ENCODE data around the gene TLDC2. TPM values are rescaled to one million over a fixed set of nuclear protein-coding genes. Genes with fewer than 3 reads are reported as not detected.

The TLDC2 gene
- total and polyA plus RNA-seq, 4 donors = 0.05 to 0.33 (median 0.08) TPM; not detected in 1

DNA sequence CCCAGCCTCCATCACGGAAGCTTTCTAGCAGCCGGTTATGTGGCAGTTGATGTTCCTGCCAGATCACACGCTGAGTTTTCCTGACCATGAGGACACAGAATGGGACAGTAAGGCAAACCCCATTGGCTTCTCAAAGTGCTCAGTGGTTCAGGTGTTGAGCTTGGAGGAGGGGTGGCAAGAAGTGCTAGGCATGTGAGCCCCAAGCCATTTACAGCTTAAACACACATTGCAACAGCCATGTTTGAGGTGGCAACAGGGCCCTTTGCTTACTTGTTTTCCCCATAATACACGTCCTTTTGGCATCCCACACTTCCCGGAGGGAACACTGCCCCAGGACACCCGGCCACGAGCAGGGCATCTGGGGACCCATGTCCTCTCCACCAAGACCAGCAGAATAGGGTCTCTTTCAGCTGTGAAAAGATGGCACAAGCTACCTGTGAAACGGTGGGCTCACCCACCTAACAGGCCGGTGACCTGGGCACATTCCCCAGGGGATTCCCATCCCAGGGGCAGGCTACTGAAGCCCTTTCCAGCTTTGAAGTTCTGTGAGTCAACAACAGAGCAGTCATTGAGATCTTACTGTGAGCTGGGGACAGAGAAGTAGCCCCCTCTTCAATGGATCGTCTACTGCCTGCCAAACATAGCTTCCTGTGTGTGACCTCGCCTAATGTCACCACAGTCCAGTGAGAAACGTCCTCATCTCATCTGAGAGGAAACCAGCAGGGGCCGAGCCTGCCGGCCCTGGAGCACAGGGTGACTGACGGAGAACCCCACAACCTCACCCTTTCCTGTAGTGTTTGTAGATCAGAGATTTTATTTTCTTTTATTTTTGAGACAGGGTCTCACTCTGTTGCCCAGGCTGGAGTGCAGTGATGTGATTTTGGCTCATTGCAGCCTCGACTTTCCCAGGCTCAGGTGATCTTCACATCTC lies 4.0 kb upstream of the TLDC2 start:
- WGBS = 70% methylated on average over 16 of the region's 16 CpGs
- Histone ChIP-seq H3K4me1 (ENCODE audit: control insufficient read depth in 4 of 4, insufficient read depth in 4 of 4, low read length in 3 of 4) (peaks cover 0 to 1% (median 0%) of the 10 kb centered on the region in 4 donors), H3K4me3 (ENCODE audit: low read depth in 1 of 3, low read length in 3 of 3) (no peak overlapping the region), H3K27ac (ENCODE audit: low read depth in 1 of 2, low read length in 2 of 2) (no peak overlapping the region), H3K36me3 (ENCODE audit: control insufficient read depth in 4 of 4, insufficient read depth in 3 of 4, low read depth in 1 of 4, low read length in 3 of 4) (no peaks in the 10 kb centered on the region), H3K27me3 (ENCODE audit: control insufficient read depth in 4 of 4, insufficient read depth in 4 of 4, low read length in 3 of 4) (no peaks in the 10 kb centered on the region), H3K9me3 (ENCODE audit: control insufficient read depth in 4 of 4, low read length in 3 of 4) (no peaks in the 10 kb centered on the region), H3K9ac (ENCODE audit: low read depth in 1 of 2, low read length in 2 of 2) (no peak overlapping the region)
- TF ChIP-seq, protein P1, sequence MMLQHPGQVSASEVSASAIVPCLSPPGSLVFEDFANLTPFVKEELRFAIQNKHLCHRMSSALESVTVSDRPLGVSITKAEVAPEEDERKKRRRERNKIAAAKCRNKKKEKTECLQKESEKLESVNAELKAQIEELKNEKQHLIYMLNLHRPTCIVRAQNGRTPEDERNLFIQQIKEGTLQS (IDR thresholded peaks at IDR 0.05) = no peak
- no peak for TF ChIP-seq TAF1 (conservative IDR thresholded peaks at IDR 0.05)
- no peak for TF ChIP-seq NR2F2 (IDR thresholded peaks at IDR 0.05)
- no peak for TF ChIP-seq HNF4G (IDR thresholded peaks at IDR 0.05)
- TF ChIP-seq, protein P2, sequence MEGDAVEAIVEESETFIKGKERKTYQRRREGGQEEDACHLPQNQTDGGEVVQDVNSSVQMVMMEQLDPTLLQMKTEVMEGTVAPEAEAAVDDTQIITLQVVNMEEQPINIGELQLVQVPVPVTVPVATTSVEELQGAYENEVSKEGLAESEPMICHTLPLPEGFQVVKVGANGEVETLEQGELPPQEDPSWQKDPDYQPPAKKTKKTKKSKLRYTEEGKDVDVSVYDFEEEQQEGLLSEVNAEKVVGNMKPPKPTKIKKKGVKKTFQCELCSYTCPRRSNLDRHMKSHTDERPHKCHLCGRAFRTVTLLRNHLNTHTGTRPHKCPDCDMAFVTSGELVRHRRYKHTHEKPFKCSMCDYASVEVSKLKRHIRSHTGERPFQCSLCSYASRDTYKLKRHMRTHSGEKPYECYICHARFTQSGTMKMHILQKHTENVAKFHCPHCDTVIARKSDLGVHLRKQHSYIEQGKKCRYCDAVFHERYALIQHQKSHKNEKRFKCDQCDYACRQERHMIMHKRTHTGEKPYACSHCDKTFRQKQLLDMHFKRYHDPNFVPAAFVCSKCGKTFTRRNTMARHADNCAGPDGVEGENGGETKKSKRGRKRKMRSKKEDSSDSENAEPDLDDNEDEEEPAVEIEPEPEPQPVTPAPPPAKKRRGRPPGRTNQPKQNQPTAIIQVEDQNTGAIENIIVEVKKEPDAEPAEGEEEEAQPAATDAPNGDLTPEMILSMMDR (IDR thresholded peaks at IDR 0.05; ENCODE audit: low read depth, low read length, missing input control) = no peak
- no peak for TF ChIP-seq FOXA2 (IDR thresholded peaks at IDR 0.05)
- DNase-seq (ENCODE audit: low spot score) = no peak

DNA sequence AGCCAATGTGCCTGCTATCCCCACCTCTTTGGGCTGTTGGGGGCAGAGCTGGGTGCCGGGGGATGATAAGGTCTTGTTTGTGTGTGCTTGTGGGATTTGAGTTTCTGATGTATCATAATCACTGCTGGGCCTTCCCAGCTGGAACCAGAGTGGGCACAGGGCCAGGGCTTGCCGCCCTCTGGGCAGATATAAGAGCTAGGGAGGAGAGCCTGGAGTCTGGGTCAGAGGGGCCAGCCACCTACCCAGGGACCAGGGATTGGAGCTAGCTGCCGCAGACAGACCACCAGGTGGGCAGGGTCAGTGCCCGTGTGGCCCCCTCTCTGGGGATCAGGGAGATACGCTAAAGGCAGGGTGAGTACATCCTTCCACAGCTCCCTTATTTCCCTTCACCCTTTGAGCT lies 3.1 kb upstream of the TLDC2 start:
- Histone ChIP-seq H3K4me3 (ENCODE audit: low read depth in 1 of 3, low read length in 3 of 3) (no peak overlapping the region), H3K4me1 (ENCODE audit: control insufficient read depth in 4 of 4, insufficient read depth in 4 of 4, low read length in 3 of 4) (no peaks in the 10 kb centered on the region), H3K9me3 (ENCODE audit: control insufficient read depth in 4 of 4, low read length in 3 of 4) (no peaks in the 10 kb centered on the region), H3K27me3 (ENCODE audit: control insufficient read depth in 4 of 4, insufficient read depth in 4 of 4, low read length in 3 of 4) (no peaks in the 10 kb centered on the region), H3K9ac (ENCODE audit: low read depth in 1 of 2, low read length in 2 of 2) (no peak overlapping the region), H3K36me3 (ENCODE audit: control insufficient read depth in 4 of 4, insufficient read depth in 3 of 4, low read depth in 1 of 4, low read length in 3 of 4) (no peaks in the 10 kb centered on the region), H3K27ac (ENCODE audit: low read depth in 1 of 2, low read length in 2 of 2) (no peak overlapping the region)
- TF ChIP-seq EGR1 (IDR thresholded peaks at IDR 0.05; ENCODE audit: low read depth in 2 of 2) = no peak
- no peak for TF ChIP-seq YY1 (IDR thresholded peaks at IDR 0.05)
- TF ChIP-seq JUND (IDR thresholded peaks at IDR 0.05) = no peak
- TF ChIP-seq, protein P3, sequence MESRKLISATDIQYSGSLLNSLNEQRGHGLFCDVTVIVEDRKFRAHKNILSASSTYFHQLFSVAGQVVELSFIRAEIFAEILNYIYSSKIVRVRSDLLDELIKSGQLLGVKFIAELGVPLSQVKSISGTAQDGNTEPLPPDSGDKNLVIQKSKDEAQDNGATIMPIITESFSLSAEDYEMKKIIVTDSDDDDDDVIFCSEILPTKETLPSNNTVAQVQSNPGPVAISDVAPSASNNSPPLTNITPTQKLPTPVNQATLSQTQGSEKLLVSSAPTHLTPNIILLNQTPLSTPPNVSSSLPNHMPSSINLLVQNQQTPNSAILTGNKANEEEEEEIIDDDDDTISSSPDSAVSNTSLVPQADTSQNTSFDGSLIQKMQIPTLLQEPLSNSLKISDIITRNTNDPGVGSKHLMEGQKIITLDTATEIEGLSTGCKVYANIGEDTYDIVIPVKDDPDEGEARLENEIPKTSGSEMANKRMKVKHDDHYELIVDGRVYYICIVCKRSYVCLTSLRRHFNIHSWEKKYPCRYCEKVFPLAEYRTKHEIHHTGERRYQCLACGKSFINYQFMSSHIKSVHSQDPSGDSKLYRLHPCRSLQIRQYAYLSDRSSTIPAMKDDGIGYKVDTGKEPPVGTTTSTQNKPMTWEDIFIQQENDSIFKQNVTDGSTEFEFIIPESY (IDR thresholded peaks at IDR 0.05) = no peak
- TF ChIP-seq GABPA (IDR thresholded peaks at IDR 0.05 in 1 of 2, conservative IDR thresholded peaks at IDR 0.05 in 1 of 2) = no peak
- WGBS = 78% methylated on average over 5 of the region's 5 CpGs
- no peak for DNase-seq (ENCODE audit: low spot score)

DNA sequence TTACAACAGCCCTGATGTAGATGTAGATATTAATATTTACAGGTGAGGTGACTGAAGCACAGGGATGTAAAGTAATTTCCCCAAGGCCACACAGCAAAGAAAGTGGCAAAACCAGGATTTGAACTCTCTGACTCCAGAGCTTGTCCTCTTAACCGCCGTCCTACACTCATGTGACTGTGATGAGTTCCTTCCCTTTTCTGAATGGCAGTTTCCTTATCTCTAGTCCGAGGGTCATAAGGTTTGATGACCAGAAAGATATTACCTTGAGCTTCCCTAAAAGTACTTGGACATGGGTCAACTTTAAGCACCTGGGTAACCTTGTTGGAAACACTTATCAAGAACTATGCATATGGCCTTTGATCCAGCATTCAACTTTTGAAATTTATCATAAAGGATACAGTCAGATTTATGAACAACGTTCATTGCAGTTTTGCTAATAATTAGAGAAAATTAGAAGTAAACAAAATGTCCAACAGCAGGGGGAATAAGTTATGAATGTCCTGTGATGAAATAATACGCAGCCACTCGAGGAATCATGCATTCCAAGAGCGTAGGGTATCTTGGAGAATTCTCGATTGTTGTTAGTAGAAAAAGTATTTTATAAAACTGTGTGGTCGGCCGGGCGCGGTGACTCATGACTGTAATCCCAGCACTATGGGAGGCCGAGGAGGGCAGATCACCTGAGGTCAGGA lies 2.3 kb upstream of the TLDC2 start:
- no peak for DNase-seq (ENCODE audit: low spot score)
- no peak overlapping the region for H3K4me3 ChIP-seq (ENCODE audit: low read depth in 1 of 3, low read length in 3 of 3)
- TF ChIP-seq FOXA2 (IDR thresholded peaks at IDR 0.05) = no peak
- no peak for TF ChIP-seq HNF4G (IDR thresholded peaks at IDR 0.05)
- TF ChIP-seq, protein P4, sequence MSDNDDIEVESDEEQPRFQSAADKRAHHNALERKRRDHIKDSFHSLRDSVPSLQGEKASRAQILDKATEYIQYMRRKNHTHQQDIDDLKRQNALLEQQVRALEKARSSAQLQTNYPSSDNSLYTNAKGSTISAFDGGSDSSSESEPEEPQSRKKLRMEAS (IDR thresholded peaks at IDR 0.05) = no peak
- TF ChIP-seq, protein P3 (IDR thresholded peaks at IDR 0.05) = no peak
- TF ChIP-seq GABPA (IDR thresholded peaks at IDR 0.05 in 1 of 2, conservative IDR thresholded peaks at IDR 0.05 in 1 of 2) = no peak
- TF ChIP-seq HNF4A (conservative IDR thresholded peaks at IDR 0.05) = no peak
- no peak for TF ChIP-seq RAD21 (IDR thresholded peaks at IDR 0.05)
- no peak for TF ChIP-seq YY1 (IDR thresholded peaks at IDR 0.05)
- TF ChIP-seq NR2F2 (IDR thresholded peaks at IDR 0.05) = no peak
- TF ChIP-seq SP1 (IDR thresholded peaks at IDR 0.05) = no peak

More for the DNA sequence above, 2.3 kb upstream of the TLDC2 start:
- Histone ChIP-seq H3K9ac (ENCODE audit: low read depth in 1 of 2, low read length in 2 of 2) (no peak overlapping the region), H3K27ac (ENCODE audit: low read depth in 1 of 2, low read length in 2 of 2) (no peak overlapping the region), H3K27me3 (ENCODE audit: control insufficient read depth in 4 of 4, insufficient read depth in 4 of 4, low read length in 3 of 4) (no peaks in the 10 kb centered on the region), H3K4me1 (ENCODE audit: control insufficient read depth in 4 of 4, insufficient read depth in 4 of 4, low read length in 3 of 4) (no peaks in the 10 kb centered on the region), H3K36me3 (ENCODE audit: control insufficient read depth in 4 of 4, insufficient read depth in 3 of 4, low read depth in 1 of 4, low read length in 3 of 4) (no peaks in the 10 kb centered on the region), H3K9me3 (ENCODE audit: control insufficient read depth in 4 of 4, low read length in 3 of 4) (no peaks in the 10 kb centered on the region)
- 89% methylated on average over 13 of the region's 13 CpGs for WGBS
